ENCODE data around the gene AKIRIN1.

AKIRIN1 gene

DNA sequence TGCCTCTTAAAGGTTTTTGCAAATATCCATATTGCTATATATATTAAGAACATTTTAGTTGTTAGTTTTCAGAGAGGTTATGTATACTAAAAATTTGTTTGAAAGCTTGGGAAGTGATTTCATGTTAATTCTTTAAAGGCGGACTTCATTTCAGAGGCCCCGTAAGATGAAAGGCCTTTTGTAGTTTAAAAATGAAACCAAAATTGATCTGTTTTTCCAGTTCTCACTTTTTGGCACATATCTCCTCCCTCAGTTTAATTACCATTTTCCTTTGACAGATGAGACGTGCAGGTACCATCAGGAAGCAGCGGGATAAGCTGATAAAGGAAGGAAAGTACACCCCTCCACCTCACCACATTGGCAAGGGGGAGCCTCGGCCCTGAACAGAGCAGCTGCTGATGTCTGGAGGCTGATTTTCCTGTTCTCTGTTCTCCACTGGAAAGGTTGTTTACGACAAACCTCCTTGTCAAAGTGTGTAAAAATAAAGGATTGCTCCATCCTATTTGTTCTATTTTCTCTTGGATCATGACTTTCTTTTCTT is 43.1 kb downstream of the AKIRIN1 start:
- Histone ChIP-seq H3K27me3 (ENCODE audit: insufficient read depth, low read depth, severe bottlenecking) (no peaks in the 10 kb centered on the region), H3K36me3 (peaks cover 79% of the 10 kb centered on the region), H3K4me3 (ENCODE audit: low read depth, low read length) (no peak overlapping the region), H3K9me3 (ENCODE audit: severe bottlenecking) (no peaks in the 10 kb centered on the region), H3K27ac (no peak overlapping the region)
- DNase-seq, result no peak
- TF ChIP-seq, protein P1, sequence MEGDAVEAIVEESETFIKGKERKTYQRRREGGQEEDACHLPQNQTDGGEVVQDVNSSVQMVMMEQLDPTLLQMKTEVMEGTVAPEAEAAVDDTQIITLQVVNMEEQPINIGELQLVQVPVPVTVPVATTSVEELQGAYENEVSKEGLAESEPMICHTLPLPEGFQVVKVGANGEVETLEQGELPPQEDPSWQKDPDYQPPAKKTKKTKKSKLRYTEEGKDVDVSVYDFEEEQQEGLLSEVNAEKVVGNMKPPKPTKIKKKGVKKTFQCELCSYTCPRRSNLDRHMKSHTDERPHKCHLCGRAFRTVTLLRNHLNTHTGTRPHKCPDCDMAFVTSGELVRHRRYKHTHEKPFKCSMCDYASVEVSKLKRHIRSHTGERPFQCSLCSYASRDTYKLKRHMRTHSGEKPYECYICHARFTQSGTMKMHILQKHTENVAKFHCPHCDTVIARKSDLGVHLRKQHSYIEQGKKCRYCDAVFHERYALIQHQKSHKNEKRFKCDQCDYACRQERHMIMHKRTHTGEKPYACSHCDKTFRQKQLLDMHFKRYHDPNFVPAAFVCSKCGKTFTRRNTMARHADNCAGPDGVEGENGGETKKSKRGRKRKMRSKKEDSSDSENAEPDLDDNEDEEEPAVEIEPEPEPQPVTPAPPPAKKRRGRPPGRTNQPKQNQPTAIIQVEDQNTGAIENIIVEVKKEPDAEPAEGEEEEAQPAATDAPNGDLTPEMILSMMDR (IDR thresholded peaks at IDR 0.05; ENCODE audit: low read depth, low read length), result no peak

DNA sequence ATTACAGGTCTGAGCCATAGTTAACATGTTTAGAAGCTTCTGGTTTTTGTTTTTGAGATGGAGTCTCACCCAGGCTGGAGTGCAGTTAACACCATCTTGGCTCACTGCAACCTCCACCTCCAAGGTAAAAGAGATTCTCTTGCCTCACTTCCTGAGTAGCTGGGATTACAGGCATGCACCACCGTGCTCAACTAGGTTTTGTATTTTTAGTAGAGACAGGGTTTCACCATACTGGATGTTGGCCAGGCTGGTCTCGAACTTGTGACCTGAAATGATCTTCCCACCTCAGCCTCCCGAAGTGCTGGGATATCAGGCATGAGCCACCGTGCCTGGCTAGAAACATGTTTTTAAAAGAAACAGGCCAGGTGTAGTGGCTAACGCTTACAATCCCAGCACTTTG is 45.6 kb downstream of the AKIRIN1 start:
- Histone ChIP-seq H3K9me3 (ENCODE audit: severe bottlenecking) (no peaks in the 10 kb centered on the region), H3K27ac (no peak overlapping the region), H3K36me3 (peaks cover 64% of the 10 kb centered on the region), H3K4me3 (ENCODE audit: low read depth, low read length) (no peak overlapping the region), H3K27me3 (ENCODE audit: insufficient read depth, low read depth, severe bottlenecking) (no peaks in the 10 kb centered on the region)
- TF ChIP-seq, protein P1 (IDR thresholded peaks at IDR 0.05; ENCODE audit: low read depth, low read length), result no peak
- no peak for DNase-seq

DNA sequence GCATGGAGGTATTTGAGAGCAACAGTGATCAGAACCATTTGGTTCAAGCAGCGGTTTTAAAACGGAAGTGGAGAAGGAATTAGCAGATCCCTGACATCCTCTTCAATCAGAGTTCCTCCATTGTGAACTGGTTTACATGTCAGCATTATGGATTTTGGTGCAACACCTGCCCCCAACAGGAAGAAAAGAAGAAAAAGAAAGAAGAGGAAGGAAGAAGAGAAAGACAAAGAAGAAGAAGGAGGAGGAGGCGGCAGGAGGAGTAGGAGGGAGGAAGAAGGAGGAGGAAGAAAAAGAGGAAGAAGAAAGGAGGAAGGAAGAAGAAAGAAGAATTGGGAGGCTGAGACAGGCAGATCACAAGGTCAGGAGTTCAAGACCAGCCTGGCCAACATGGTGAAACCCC is 52.4 kb downstream of the AKIRIN1 start:
- no peak overlapping the region for H3K27ac ChIP-seq
- DNase-seq, result no peak
- H3K4me3 ChIP-seq (ENCODE audit: low read depth, low read length), result no peak overlapping the region
- TF ChIP-seq, protein P1 (IDR thresholded peaks at IDR 0.05; ENCODE audit: low read depth, low read length), result no peak
- no peaks in the 10 kb centered on the region for H3K9me3 ChIP-seq (ENCODE audit: severe bottlenecking)
- peaks cover 13% of the 10 kb centered on the region for H3K36me3 ChIP-seq
- no peaks in the 10 kb centered on the region for H3K27me3 ChIP-seq (ENCODE audit: insufficient read depth, low read depth, severe bottlenecking)

DNA sequence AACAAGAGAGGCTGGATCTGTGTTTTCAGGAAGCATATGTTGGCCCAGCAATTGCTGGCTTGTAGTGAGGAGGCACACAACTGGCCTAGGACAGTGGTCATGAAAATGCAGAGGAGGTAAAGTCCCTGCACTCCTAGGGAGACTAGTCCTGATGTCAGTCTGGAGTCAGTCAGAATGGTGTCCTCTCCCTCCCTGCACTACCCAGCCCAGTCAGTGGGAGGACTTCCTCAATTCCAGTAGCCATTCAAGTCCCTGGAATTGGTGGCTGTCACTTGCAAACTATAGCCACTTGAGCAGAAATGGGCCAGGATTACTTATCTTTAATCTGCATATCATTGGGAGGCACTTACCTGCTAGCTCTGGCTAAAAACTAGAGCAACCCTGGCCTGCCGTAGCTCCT is 53.7 kb downstream of the AKIRIN1 start:
- DNase-seq, result no peak
- H3K27me3 ChIP-seq (ENCODE audit: insufficient read depth, low read depth, severe bottlenecking), result no peaks in the 10 kb centered on the region
- no peak overlapping the region for H3K4me3 ChIP-seq (ENCODE audit: low read depth, low read length)
- no peaks in the 10 kb centered on the region for H3K9me3 ChIP-seq (ENCODE audit: severe bottlenecking)
- TF ChIP-seq, protein P1 (IDR thresholded peaks at IDR 0.05; ENCODE audit: low read depth, low read length), result no peak
- H3K36me3 ChIP-seq, result peaks cover 13% of the 10 kb centered on the region
- no peak overlapping the region for H3K27ac ChIP-seq

DNA sequence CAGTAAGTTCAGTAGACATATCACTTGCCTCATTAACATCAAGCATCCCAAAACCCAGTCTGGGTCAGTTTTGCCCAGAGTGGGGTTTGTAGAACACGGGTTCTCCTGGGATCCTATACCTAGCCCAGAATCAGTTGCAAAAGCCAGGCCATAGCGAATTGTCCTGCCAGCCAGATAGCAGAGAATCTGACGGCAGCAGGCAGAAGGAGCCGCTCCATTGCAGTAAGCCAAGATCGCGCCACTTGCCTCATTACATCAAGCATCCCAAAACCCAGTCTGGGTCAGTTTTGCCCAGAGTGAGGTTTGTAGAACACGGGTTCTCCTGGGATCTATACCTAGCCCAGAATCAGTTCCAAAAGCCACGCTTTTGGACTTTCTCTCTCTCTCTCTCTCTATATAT is 54.2 kb downstream of the AKIRIN1 start:
- TF ChIP-seq, protein P1 (IDR thresholded peaks at IDR 0.05; ENCODE audit: low read depth, low read length), result no peak
- Histone ChIP-seq H3K4me3 (ENCODE audit: low read depth, low read length) (no peak overlapping the region), H3K27me3 (ENCODE audit: insufficient read depth, low read depth, severe bottlenecking) (no peaks in the 10 kb centered on the region), H3K27ac (no peak overlapping the region), H3K9me3 (ENCODE audit: severe bottlenecking) (no peaks in the 10 kb centered on the region), H3K36me3 (peaks cover 13% of the 10 kb centered on the region)
- DNase-seq, result no peak

DNA sequence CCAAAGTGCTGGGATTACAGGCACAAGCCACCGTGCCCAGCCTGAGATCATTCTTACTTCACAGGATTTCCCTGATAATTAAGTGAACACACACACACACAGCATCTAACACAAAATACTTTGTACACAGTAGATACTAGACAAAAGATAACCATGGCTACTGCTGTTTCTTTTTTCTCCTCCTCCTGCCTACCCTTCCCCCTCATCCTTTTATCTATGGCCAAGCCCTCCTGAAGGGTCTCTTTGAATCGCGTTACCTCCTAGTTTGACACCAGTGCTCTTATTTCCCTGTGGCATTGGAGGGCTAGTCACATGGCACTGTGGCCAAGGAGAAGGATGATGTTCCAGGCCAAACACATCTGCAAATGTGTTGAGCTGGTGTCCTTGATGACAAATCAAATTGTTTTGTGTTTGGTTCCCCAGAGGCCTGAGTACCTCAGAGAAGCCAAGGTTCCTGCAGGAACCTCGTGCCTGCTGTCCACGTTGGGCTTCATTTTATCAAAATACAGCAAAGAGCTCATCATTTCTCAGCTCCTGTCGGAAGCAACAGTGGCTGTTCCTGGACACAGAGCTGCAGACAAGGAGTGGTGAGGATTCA is 55.6 kb downstream of the AKIRIN1 start:
- Histone ChIP-seq H3K27ac (no peak overlapping the region), H3K36me3 (peaks cover 5% of the 10 kb centered on the region), H3K9me3 (ENCODE audit: severe bottlenecking) (no peaks in the 10 kb centered on the region), H3K27me3 (ENCODE audit: insufficient read depth, low read depth, severe bottlenecking) (no peaks in the 10 kb centered on the region), H3K4me3 (ENCODE audit: low read depth, low read length) (no peak overlapping the region)
- DNase-seq, result no peak
- TF ChIP-seq, protein P1 (IDR thresholded peaks at IDR 0.05; ENCODE audit: low read depth, low read length), result no peak
